A673 (cell line): ENCODE measurements around the gene CNPY2.
"Not testable (repeated sequence)": the region's sequence is repeated elsewhere in the genome, so short reads cannot be mapped to it uniquely, and the experiment has no call there.

Experiments used
- EZH2 ChIP-seq: fragments of 200-600 bp; sonication (generic); IDR thresholded peaks from 2 replicates; pipeline ENCODE4 v1.6.1; 2017; ENCODE audit warnings: borderline replicate concordance, low read depth, mild to moderate bottlenecking, mixed read lengths, antibody characterized with exemption, low read length; ENCODE audit not compliant: poor library complexity, severe bottlenecking
- TF ChIP-seq, protein P1 (sequence below): fragments of 300-800, 200-600 bp; sonication (generic); conservative IDR thresholded peaks from 2 replicates; pipeline ENCODE4 v1.5.1; 2017; ENCODE audit warnings: low read depth, mild to moderate bottlenecking, antibody characterized with exemption, low read length, moderate library complexity, mixed read lengths

DNA sequence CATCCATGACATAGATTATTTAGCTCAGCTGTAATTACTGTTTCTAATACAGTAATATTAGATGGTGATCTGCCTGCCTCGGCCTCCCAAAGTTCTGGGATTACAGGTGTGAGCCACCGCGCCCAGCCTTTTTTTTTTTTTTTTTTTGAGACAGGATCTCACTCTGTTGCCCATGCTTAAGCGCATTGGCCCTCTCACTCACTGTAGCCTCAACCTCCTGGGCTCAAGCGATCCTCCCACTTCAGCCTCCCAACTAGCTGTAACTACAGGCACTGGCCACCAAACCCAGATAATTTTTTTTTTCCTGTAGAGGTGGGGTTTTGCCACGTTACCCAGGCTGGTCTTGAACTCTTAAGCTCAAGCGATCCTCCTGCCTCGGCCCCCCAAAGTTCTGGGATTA is 19.7 kb upstream of the CNPY2 start:
- TF ChIP-seq, protein P1, sequence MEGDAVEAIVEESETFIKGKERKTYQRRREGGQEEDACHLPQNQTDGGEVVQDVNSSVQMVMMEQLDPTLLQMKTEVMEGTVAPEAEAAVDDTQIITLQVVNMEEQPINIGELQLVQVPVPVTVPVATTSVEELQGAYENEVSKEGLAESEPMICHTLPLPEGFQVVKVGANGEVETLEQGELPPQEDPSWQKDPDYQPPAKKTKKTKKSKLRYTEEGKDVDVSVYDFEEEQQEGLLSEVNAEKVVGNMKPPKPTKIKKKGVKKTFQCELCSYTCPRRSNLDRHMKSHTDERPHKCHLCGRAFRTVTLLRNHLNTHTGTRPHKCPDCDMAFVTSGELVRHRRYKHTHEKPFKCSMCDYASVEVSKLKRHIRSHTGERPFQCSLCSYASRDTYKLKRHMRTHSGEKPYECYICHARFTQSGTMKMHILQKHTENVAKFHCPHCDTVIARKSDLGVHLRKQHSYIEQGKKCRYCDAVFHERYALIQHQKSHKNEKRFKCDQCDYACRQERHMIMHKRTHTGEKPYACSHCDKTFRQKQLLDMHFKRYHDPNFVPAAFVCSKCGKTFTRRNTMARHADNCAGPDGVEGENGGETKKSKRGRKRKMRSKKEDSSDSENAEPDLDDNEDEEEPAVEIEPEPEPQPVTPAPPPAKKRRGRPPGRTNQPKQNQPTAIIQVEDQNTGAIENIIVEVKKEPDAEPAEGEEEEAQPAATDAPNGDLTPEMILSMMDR, result not testable (repeated sequence)
- TF ChIP-seq EZH2, result not testable (repeated sequence)
